IPS-18c (cell line): ENCODE results near the gene IPO9.

Experiments
- H3K4me3 ChIP-seq: 2 replicates; pipeline ENCODE4 v1.7.0; 2013; ENCODE audit warnings: low read depth, mild to moderate bottlenecking, low read length, moderate library complexity; ENCODE audit not compliant: insufficient read depth
- H3K9me3 ChIP-seq: one replicate; pipeline ENCODE4 v1.6.1; 2013; ENCODE audit warnings: mild to moderate bottlenecking, low read length, moderate library complexity; ENCODE audit not compliant: control insufficient read depth, insufficient read depth

The IPO9 gene

DNA sequence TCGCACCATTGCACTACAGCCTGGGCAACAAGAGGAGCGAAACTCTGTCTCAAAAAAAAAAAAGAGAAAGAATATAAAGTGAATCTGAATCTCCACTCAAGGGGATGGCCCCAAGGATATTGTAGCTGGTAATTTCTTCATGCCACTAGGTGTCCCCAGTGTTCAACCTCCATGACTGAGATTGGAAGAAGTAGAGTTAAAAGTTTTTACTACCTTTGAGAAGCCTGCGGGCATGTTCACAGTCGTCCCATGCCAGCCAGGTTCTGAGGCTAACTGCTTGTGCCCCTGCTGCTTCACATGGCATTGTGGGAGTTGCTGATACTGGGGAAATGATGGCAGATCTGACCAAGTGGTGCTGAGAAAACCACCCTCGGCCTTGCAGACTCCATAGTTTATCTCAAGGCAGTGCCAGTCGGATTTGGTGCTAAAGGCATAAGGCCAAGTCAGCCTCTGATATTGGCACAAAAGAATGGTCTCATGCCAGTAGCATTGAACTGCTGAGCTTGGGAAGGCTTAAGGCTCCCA lies 49.0 kb downstream of the IPO9 start:
- Histone ChIP-seq H3K9me3 (no peaks in the 10 kb centered on the region), H3K4me3 (no peak overlapping the region)

DNA sequence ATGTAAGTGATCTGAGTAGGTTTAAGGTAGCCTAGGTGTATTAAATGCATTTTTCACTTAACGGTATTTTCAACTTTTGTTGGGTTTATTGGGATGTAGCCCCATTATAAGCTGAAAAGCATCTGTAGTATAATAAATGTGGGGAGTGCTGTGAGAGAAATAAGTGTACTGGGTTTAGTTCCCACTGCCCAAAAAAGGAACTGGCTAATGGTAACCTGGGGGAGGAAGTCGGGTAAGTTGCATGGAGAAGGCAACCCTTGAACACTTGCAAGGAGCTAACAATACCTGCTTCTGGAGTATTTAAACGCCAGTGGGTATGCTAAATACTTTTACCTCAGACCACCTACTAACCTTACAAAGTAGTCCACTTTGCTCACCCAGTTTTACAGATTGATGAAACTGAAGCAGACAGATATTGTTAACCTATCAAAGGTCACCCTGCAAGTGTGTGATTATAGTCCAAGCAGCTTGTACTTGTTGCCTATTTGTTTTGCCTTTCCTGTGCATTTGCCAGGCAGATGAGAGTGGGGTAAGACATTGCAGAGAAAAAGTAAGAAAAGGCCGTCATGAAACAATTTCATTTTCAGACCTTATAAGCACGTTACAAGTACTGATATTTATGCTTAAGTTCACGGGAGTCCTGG lies 52.1 kb downstream of the IPO9 start:
- no peak overlapping the region for H3K4me3 ChIP-seq

DNA sequence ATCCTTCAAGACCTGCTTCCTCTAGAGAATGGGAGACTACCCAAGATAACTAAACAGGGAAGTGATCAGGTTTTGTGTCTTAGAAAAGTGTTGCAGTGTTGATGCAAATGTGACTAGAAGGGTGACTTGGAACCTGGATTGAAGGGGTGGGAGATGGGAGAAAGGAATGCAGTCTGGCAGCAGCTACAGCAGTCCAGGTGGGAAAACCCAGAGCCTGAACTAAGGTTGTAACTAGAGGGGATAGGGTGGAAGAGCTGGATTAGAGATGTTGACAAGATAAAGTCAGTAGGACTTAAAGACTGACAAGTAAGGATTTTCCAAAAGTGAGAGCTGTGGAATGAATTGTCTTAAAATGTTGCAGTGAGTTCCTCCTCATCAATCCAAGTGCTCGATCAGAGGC lies 52.7 kb downstream of the IPO9 start:
- H3K4me3 ChIP-seq = no peak overlapping the region
- H3K9me3 ChIP-seq = no peaks in the 10 kb centered on the region

More for the DNA sequence above, 52.1 kb downstream of the IPO9 start:
- no peaks in the 10 kb centered on the region for H3K9me3 ChIP-seq

DNA sequence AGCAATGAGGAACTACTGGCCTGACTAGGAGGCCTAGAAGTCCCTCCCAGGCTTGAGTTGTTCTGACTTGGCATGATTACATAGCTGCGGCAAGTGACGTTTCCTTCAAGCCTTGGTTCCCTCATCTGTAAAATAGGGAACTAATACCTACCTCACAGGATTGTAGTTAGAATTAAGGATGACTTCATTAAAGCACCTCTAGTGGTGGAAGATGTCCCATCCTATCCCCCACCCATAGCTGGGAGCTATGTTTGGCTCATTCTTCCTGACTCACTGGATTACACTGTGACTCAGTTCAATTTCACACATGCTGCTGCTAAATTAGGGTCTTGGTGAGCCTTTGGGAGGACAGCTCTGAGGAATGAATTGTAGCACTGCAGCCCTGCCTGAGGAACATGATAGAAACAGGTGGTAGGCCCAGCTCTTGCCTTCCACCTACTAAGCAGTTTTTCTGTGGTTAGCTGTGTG lies 53.7 kb downstream of the IPO9 start:
- Histone ChIP-seq H3K9me3 (no peaks in the 10 kb centered on the region), H3K4me3 (no peak overlapping the region)

DNA sequence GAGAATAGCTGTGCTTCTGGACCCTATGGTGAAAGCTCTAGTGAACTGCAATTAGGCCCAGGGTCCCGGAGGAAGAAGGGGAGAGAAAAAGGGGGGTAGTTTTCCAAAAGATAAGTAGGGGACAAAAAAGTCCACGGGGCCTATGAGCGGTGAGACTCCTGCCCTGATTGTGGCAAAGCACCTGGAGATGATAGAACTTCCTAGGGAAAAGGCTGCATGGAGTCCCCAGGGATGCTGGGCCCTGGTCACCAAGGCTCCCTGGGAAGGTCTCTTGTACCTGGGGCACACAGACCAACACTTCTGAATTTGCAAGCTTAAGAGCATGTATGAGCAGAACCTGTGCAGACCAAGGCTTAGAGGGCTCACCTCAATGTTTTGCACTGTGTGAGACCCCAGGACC lies 54.3 kb downstream of the IPO9 start:
- no peak overlapping the region for H3K4me3 ChIP-seq
- no peaks in the 10 kb centered on the region for H3K9me3 ChIP-seq

DNA sequence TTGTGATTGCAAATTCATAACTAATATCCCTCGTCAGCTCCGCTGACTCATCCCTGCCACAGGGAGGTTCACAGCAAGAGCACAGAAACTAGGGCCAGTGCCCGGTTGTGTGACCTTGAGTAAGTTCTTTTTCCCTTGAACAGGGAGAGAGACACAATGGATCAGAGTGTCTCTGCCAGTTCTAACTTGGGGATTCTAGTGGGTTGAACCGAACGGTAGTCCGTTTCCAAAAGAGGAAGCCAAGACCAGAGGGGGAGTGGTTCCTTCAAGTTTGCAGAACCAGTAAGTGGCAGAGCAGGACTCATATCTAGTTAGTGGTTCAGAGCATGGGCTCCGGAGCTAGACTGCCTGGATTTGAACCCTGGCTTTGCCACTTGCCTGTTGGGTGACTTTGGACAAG lies 54.8 kb downstream of the IPO9 start:
- Histone ChIP-seq H3K9me3 (no peaks in the 10 kb centered on the region), H3K4me3 (no peak overlapping the region)

DNA sequence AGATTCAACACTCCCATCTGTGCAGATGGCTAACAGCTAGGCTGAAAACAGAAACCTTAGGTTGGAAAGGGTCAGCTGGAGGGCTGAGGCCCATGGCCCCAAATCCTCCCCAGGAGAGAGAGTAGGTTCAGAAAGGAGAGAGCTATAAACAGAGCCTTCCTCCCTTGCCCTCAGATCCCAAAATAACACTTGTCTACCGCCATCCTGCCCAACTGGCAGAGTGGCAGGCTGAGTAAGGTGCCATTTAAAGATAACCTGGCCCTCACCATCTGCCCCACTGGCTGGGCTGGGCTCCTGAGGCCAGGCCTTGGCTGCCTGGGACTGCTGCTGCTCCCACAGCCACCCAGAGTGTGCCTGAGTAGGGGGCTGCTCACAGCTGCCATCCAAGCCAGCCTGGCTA lies 55.5 kb downstream of the IPO9 start:
- no peak overlapping the region for H3K4me3 ChIP-seq
- H3K9me3 ChIP-seq = no peaks in the 10 kb centered on the region

DNA sequence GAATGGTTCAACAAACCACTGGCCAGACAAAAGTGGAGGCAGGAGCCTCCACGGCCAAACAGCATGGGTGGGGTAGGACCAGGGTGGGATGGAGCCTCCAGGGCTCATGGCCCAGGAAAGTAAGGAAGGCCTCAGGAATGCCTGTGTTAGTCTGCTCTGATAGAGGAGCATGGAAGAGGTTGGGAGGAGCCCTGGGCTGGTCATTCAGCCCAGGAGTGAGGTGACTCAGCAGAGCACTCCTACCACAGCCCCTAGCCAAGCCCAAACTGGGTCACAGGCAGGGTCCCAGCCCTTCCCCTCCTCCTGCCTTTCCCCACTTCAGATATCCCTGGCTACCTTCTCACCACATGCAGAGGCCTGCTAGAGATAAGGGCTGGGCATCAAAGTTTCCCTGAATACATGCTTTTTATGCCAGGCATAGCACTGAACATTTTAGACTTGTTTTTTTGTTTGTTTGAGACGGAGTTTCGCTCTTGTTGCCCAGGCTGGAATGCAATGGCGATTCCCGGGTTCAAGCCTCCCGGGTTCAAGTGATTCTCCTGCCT lies 56.6 kb downstream of the IPO9 start:
- Histone ChIP-seq H3K4me3 (no peak overlapping the region), H3K9me3 (no peaks in the 10 kb centered on the region)

DNA sequence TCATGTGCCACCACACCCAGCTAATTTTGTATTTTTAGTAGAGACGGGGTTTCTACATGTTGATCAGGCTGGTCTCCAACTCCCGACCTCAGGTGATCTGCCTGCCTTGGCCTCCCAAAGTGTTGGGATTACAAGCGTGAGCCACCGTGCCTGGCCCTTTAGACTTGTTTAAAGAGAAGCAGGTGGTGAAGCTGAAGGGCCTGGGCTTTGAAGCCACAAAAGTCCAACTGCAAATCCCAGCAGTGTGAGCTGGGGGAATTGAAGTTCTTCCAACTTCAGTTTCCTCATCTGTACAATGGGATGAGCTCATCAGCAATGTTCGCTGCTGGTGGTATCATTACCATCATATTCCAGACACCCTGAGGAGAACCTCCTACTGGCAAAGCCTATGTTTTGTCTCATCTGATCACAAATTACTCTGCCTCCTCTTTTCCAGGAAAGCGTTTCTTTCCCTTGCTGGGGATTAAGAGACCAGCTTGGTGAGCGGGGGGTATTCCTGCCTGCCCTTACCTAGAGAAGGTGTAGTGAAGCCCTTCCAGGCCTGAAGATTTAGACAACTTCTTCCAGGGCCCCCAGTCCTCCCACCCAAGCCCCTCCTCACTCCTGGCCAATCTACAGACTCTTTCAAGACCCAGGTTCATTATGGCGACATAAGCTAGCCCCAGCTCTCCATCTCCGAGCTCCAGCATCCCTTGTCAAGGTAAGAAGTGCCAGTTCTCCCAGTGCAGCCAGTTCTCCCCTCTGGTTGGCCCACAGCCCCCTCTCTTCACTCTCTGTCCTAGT lies 57.3 kb downstream of the IPO9 start:
- no peaks in the 10 kb centered on the region for H3K9me3 ChIP-seq
- H3K4me3 ChIP-seq = no peak overlapping the region

DNA sequence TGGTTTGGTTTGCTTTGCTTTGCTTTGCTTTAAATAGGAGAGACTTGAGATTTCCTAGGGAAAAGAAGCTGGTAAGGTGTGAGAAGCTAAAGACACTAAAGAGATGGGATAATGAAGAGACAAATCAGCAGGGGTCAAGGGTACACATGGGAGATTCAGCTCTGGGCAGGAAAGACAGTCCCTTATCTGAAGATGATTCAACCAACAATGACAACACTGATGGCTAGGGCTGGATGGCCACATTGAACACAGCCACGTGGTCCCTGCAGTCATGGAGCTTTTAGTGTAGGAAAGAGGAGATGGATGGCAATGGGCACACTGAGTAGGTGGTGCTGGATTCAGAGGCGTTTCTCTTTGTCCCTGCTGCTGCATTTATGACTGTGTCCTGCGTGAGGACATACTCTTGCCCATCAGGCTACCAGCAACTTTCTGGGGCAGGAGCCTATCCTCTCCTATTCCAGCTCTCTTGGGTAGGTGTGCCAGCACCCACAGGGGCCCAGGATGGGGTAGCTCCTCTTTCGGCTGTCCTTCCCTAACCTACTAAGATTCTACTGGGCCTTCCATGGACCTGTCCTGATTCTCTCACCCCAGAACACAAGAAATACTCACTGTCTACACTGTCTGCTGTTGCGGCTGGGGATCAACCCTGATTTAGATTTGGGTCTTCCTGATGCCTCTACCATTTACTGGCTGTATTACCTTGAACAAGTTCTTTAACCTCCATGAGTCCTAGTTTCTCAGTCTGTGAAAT lies 58.3 kb downstream of the IPO9 start:
- H3K4me3 ChIP-seq = no peak overlapping the region
- no peaks in the 10 kb centered on the region for H3K9me3 ChIP-seq

DNA sequence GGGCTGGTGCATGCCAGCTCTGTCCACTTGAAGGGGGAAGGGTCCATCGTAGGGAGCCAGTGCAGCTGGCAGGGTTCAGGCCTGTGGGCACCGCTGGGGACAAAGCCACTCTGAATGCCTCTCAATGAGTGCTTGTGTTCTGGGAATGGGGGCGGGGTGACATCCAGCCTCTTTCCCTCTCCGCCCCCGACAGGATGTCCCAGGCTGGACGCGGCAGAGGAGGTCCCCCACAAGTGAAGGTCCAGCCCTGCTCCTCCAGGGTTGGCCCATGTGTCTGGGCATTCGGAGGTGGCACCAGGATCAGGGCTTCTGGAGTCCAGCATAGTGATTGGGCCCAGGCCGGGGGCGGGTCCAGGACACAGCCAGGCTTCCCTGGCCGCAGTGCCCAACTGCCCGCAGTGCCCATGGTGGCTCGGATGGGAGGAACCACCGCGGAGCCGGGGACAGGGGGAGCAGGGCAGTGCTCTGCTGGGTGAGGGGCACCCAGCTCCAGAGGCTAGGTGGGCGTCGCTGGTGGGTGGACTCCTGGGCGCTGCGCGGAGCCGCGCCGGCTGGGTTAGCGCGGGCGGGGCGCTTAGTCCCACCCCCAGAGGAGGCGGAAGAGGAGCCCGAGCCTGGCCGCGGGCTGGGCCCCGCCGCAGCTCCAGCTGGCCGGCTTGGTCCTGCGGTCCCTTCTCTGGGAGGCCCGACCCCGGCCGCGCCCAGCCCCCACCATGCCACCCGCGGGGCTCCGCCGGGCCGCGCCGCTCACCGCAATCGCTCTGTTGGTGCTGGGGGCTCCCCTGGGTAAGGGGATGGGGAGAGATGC lies 59.5 kb downstream of the IPO9 start, which contains the start of gene SHISA4:
SHISA4 (plus strand) TSS at position 617 of the 808 bp plus-strand sequence; CDS start at position 714, 97 bp downstream.
- peak within 1 kb of the TSS; percentile 67 for H3K4me3 ChIP-seq
- no peaks in the 10 kb centered on the region for H3K9me3 ChIP-seq

DNA sequence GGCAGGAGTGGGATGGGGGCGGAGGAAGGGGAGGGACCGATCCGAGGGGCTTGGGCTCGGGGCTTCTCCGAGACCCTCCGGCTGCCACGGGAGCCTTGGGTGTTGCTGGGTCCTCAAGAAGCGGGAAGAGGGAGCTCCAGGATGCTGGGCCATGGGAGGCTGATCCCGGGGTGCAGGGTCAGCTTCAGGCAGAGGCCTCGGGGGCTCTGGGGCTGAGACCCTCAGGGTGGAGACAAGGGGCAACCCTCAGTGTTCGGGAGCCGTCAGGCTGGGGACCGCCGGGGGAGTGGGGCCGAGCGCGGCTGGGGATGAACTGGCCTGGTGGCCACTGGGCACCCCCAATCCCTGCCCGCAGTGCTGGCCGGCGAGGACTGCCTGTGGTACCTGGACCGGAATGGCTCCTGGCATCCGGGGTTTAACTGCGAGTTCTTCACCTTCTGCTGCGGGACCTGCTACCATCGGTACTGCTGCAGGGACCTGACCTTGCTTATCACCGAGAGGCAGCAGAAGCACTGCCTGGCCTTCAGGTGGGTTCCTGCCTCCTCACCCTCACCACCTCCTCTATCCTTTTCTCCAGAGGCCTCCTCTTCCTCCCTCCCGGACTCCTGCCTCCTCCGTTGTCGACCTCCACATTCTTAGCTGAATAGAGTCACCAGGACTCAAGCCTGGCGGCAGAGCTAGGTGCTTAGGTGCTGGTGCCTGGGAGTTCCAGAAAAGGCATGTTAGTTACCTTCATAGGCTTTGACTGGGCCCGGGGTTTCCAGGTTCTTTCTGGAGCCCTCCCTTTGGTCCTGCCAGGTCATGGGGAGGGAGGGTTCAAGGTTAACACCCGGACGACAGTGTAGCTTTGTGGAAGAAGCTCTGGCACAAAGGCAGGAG lies 60.4 kb downstream of the IPO9 start:
- Histone ChIP-seq H3K9me3 (no peaks in the 10 kb centered on the region), H3K4me3 (peak overlapping the region; percentile 67)

DNA sequence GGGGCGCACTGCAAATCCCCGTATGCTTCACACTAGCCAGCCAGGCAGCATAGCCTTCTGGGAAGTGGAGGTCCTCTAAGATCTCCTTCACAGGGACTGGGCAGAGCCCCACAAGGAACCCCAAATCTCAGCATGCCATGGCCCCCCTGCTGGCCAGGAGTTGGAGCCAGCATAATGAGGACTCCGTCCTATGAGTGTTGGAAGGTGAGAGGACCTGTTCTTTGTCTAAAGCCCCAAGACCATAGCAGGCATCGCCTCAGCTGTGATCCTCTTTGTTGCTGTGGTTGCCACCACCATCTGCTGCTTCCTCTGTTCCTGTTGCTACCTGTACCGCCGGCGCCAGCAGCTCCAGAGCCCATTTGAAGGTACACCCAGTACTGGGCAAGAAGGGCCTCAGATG lies 61.3 kb downstream of the IPO9 start:
- H3K4me3 ChIP-seq = no peak overlapping the region

DNA sequence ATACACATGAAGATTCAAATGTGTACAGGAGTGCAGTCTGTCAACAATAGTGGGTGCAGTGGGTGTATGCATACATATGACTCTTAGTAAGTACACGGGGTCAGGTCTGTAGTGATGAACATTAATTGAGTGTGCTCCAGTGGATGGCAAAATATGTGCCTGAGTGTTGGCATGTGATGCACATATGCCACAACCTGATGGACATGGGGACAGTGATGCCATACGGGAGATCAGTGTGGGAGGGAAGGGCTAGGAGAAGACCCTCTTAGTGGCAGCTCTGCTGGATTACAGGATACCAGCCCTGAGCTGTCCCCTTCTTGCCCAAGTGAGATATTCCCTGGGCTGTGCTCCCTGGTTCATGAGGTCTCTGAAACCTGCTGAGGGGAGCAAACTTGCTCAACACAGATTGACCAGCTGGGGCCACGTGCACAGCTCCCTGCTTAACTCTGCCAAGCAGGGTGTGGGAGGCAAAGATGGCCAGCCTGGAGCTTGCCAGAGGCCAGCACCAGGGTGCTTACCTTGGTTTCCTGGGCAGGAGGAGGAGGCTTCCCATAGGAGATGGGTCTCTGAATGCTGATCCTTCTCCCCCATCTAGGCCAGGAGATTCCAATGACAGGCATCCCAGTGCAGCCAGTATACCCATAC lies 62.0 kb downstream of the IPO9 start:
- Histone ChIP-seq H3K4me3 (no peak overlapping the region), H3K9me3 (no peaks in the 10 kb centered on the region)

More for the DNA sequence above, 61.3 kb downstream of the IPO9 start:
- H3K9me3 ChIP-seq = no peaks in the 10 kb centered on the region

DNA sequence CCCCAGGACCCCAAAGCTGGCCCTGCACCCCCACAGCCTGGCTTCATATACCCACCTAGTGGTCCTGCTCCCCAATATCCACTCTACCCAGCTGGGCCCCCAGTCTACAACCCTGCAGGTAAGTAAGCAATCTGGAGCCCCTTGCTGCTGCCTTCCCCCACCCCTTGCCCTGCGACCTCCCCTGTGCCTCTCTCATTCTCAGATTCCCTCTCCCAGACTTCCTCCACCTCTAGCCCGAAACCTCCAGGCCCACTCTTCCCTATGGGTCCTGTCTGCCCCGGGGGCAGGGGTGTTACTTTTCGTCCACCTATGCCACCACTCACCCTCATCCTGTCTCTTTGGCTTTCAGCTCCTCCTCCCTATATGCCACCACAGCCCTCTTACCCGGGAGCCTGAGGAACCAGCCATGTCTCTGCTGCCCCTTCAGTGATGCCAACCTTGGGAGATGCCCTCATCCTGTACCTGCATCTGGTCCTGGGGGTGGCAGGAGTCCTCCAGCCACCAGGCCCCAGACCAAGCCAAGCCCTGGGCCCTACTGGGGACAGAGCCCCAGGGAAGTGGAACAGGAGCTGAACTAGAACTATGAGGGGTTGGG lies 62.6 kb downstream of the IPO9 start:
- Histone ChIP-seq H3K4me3 (no peak overlapping the region), H3K9me3 (no peaks in the 10 kb centered on the region)
